K562 (cell line): ENCODE results near the gene PHLDB2. TPM values are rescaled to one million over a fixed set of nuclear protein-coding genes. Genes with fewer than 3 reads are reported as not detected.
A peak's percentile ranks its signal among the peaks of the same experiment; 100 is the strongest.

ENCODE experiments used
- CBFB ChIP-seq: sonication (generic); formaldehyde crosslinking; IDR thresholded peaks from 2 replicates; pipeline ENCODE4 v1.4.0; 2020; ENCODE audit warnings: mild to moderate bottlenecking, missing genetic modification reagents
- POLR2AphosphoS5 ChIP-seq: IDR thresholded peaks from 2 replicates; pipeline ENCODE4 v1.6.1; 2011; ENCODE audit warnings: mild to moderate bottlenecking, low read depth, low read length, moderate library complexity; ENCODE audit not compliant: control insufficient read depth, insufficient read depth
- STAT6 ChIP-seq: sonication (generic); formaldehyde crosslinking; IDR thresholded peaks from 2 replicates; pipeline ENCODE4 v1.8.1; 2023; ENCODE audit warnings: mild to moderate bottlenecking, missing genetic modification reagents
- ZFP36 ChIP-seq: fragments of 150-350 bp; IDR thresholded peaks from 2 replicates; pipeline ENCODE4 v1.6.1; 2018; ENCODE audit warnings: low read length, low read depth; ENCODE audit not compliant: partially characterized antibody
- ZNF232 ChIP-seq: sonication (generic); formaldehyde crosslinking; IDR thresholded peaks from 2 replicates; pipeline ENCODE4 v1.8.0; 2022; ENCODE audit warnings: mild to moderate bottlenecking, missing genetic modification reagents
- polyA plus RNA-seq, 8 experiments: library from polyadenylated mRNA; depleted of rRNA in 4 of 8; stranded (reverse) in 5 of 8; unstranded in 3 of 8; fragments of >200 nt; fragmentation: Nextera tagmentation in 2 of 8; fragmentation: Illumina TruSeq in 1 of 8; extraction: Ambion mirVana in 2 of 8; extraction: Trizol in 1 of 8; gene quantifications; 2 replicates each; pipeline versions ENCODE4 v1.2.1 to v1.2.3, GENCODE V29; 2011 to 2014; ENCODE audit warnings: inconsistent platforms in 1 of 8, missing spikeins in 1 of 8
- total RNA-seq, 7 experiments: library from RNA; depleted of rRNA in 6 of 7; stranded (reverse); fragments of >200 nt in 6 of 7; fragmentation: Illumina TruSeq in 2 of 7; extraction: Trizol in 2 of 7; gene quantifications; 2 replicates each; pipeline versions ENCODE4 v1.2.1 to v1.2.3, GENCODE V29; 2011 to 2021; ENCODE audit warnings: low replicate concordance in 1 of 7
- TF ChIP-seq, protein P1 (sequence below): fragments of 450-650 bp; IDR thresholded peaks from 2 replicates; pipeline ENCODE4 v1.6.1; 2016; ENCODE audit warnings: mild to moderate bottlenecking, moderate library complexity
- TF ChIP-seq, protein P2 (sequence below): fragments of 250-450 bp; sonication (Bioruptor Pico); IDR thresholded peaks from 2 replicates; pipeline ENCODE4 v1.9.0; 2021; ENCODE audit warnings: mild to moderate bottlenecking, inconsistent platforms

PHLDB2 gene
- total and polyA plus RNA-seq, 9 of the 15 experiments (the other 6 are each of a cell fraction or from before 2014, with no cell fraction given), result 0.04 TPM; not detected in 8

DNA sequence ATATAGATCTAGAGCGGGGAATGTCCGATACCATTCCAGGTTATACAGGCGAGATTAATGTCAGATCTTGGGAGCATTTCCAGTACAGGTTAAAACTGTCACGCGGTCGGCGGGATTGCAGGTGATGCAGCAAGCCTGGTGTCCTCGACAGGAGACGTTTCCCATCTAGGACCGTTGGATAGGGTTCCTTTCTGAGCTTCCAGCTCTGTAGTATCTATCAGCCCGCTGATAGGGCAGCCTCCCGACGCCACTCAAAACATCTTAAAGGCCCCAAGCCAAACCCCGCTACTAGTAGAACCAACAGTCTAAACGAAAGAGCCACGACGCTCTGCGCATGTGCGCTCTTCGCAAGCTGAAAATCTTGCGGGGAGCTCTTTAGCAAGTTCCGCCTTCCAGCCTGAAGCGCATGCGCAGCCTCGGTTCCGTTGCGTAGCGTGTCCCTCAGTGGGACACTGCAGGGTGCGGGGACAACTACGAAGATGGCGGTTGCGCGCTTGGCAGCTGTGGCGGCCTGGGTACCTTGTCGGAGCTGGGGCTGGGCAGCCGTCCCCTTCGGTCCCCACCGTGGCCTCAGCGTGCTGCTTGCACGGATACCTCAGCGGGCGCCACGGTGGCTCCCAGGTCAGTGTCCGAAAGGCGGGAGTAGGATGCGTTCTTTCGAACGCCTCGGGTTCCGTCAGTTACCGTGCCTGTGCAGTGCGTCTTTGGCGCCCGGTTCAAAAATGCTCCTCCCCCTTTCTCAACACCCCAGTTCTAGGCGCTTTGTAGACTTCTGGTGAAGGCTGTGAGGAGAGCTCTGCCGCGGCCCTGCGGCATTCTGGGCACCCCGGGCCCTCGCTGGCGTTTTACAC is 119.7 kb downstream of the PHLDB2 start, which contains the start of gene ABHD10 (continued):
- TF ChIP-seq, protein P1, sequence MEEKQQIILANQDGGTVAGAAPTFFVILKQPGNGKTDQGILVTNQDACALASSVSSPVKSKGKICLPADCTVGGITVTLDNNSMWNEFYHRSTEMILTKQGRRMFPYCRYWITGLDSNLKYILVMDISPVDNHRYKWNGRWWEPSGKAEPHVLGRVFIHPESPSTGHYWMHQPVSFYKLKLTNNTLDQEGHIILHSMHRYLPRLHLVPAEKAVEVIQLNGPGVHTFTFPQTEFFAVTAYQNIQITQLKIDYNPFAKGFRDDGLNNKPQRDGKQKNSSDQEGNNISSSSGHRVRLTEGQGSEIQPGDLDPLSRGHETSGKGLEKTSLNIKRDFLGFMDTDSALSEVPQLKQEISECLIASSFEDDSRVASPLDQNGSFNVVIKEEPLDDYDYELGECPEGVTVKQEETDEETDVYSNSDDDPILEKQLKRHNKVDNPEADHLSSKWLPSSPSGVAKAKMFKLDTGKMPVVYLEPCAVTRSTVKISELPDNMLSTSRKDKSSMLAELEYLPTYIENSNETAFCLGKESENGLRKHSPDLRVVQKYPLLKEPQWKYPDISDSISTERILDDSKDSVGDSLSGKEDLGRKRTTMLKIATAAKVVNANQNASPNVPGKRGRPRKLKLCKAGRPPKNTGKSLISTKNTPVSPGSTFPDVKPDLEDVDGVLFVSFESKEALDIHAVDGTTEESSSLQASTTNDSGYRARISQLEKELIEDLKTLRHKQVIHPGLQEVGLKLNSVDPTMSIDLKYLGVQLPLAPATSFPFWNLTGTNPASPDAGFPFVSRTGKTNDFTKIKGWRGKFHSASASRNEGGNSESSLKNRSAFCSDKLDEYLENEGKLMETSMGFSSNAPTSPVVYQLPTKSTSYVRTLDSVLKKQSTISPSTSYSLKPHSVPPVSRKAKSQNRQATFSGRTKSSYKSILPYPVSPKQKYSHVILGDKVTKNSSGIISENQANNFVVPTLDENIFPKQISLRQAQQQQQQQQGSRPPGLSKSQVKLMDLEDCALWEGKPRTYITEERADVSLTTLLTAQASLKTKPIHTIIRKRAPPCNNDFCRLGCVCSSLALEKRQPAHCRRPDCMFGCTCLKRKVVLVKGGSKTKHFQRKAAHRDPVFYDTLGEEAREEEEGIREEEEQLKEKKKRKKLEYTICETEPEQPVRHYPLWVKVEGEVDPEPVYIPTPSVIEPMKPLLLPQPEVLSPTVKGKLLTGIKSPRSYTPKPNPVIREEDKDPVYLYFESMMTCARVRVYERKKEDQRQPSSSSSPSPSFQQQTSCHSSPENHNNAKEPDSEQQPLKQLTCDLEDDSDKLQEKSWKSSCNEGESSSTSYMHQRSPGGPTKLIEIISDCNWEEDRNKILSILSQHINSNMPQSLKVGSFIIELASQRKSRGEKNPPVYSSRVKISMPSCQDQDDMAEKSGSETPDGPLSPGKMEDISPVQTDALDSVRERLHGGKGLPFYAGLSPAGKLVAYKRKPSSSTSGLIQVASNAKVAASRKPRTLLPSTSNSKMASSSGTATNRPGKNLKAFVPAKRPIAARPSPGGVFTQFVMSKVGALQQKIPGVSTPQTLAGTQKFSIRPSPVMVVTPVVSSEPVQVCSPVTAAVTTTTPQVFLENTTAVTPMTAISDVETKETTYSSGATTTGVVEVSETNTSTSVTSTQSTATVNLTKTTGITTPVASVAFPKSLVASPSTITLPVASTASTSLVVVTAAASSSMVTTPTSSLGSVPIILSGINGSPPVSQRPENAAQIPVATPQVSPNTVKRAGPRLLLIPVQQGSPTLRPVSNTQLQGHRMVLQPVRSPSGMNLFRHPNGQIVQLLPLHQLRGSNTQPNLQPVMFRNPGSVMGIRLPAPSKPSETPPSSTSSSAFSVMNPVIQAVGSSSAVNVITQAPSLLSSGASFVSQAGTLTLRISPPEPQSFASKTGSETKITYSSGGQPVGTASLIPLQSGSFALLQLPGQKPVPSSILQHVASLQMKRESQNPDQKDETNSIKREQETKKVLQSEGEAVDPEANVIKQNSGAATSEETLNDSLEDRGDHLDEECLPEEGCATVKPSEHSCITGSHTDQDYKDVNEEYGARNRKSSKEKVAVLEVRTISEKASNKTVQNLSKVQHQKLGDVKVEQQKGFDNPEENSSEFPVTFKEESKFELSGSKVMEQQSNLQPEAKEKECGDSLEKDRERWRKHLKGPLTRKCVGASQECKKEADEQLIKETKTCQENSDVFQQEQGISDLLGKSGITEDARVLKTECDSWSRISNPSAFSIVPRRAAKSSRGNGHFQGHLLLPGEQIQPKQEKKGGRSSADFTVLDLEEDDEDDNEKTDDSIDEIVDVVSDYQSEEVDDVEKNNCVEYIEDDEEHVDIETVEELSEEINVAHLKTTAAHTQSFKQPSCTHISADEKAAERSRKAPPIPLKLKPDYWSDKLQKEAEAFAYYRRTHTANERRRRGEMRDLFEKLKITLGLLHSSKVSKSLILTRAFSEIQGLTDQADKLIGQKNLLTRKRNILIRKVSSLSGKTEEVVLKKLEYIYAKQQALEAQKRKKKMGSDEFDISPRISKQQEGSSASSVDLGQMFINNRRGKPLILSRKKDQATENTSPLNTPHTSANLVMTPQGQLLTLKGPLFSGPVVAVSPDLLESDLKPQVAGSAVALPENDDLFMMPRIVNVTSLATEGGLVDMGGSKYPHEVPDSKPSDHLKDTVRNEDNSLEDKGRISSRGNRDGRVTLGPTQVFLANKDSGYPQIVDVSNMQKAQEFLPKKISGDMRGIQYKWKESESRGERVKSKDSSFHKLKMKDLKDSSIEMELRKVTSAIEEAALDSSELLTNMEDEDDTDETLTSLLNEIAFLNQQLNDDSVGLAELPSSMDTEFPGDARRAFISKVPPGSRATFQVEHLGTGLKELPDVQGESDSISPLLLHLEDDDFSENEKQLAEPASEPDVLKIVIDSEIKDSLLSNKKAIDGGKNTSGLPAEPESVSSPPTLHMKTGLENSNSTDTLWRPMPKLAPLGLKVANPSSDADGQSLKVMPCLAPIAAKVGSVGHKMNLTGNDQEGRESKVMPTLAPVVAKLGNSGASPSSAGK, result peak; percentile 63
- TF ChIP-seq POLR2AphosphoS5 (peak; percentile 72; the same call in 1 of the 2 replicates), ZFP36 (no peak), STAT6 (CRISPR knock-in tag) (no peak), CBFB (no peak), ZNF232 (CRISPR knock-in tag) (no peak)
- TF ChIP-seq, protein P2, sequence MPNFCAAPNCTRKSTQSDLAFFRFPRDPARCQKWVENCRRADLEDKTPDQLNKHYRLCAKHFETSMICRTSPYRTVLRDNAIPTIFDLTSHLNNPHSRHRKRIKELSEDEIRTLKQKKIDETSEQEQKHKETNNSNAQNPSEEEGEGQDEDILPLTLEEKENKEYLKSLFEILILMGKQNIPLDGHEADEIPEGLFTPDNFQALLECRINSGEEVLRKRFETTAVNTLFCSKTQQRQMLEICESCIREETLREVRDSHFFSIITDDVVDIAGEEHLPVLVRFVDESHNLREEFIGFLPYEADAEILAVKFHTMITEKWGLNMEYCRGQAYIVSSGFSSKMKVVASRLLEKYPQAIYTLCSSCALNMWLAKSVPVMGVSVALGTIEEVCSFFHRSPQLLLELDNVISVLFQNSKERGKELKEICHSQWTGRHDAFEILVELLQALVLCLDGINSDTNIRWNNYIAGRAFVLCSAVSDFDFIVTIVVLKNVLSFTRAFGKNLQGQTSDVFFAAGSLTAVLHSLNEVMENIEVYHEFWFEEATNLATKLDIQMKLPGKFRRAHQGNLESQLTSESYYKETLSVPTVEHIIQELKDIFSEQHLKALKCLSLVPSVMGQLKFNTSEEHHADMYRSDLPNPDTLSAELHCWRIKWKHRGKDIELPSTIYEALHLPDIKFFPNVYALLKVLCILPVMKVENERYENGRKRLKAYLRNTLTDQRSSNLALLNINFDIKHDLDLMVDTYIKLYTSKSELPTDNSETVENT (CRISPR knock-in tag), result peak; percentile 55; the same call in 1 of the 2 replicates
